ENCODE results near the gene LZTR1. TPM values are rescaled to one million over a fixed set of nuclear protein-coding genes. Genes with fewer than 3 reads are reported as not detected.

Gene LZTR1
- polyA plus RNA-seq, 4 donors, result 22.7 to 38.0 (median 28.7) TPM

DNA sequence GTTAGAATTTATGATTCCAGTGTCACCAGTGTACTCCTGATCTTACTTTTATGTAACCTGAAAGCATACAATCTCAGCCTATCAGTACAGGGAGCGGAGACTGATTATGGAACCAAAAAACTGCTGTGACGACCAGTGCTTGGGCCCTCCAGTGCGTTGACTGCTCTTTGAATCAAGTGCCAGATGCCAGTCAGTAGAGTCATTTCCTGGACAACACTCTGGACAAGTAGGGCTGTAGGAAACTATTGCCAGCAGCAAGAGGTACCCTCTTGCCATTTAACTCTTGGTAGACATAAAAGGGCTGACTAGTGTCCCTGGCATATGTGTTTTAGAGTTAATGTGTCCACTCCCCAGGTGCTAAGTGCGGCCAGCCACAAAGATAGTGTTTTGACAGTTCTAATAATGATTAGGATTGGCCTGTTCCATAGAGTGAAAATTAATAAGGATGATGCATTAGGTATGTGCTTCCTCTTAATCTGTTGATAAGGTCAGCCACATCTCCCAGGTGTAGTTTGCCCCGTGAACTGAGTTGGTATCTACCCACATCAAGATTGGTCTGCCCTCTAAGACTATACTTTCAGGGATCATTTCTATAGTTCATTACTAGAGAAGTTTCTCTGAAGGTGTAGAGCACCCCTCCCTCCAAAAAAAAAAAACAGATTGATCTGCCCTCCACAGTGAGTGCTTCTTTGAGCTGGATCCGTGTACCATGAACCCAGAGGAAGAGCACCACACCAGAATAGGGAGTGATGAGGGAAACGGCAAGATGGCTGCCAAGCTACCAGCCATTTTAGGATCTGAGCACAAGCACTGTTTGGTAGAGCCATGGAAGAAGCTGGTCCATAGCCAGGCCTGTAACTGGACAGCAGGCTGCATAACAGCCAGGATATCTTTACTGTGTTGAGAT is 35.8 kb upstream of the LZTR1 start:
- H3K4me1 ChIP-seq (ENCODE audit: control insufficient read depth in 3 of 3, insufficient read depth in 2 of 3, low read depth in 1 of 3, low read length in 2 of 3), result peaks cover 6 to 56% (median 12%) of the 10 kb centered on the region in 3 donors
- peak overlapping the region in 1 of 3 donors; percentile 53 for H3K27ac ChIP-seq (ENCODE audit: low read depth in 1 of 3, low read length in 2 of 3)
- FAIRE-seq (no peak), DNase-seq (no peak)
- 49 to 75% (median 69%) methylated on average over 7 of the region's 7 CpGs for WGBS, 3 donors
- H3K36me3 ChIP-seq (ENCODE audit: control insufficient read depth in 3 of 3, insufficient read depth in 2 of 3, low read depth in 1 of 3, low read length in 3 of 3), result peaks cover 2 to 44% (median 8%) of the 10 kb centered on the region in 3 donors
- H3K4me3 ChIP-seq (ENCODE audit: low read depth in 1 of 3, low read length in 3 of 3), result no peak overlapping the region
- no peaks in the 10 kb centered on the region for H3K9me3 ChIP-seq (ENCODE audit: control insufficient read depth in 2 of 2, insufficient read depth in 1 of 2, low read depth in 1 of 2, low read length in 1 of 2)
- H3K27me3 ChIP-seq (ENCODE audit: control insufficient read depth in 3 of 3, insufficient read depth in 3 of 3, low read length in 3 of 3), result no peaks in the 10 kb centered on the region

DNA sequence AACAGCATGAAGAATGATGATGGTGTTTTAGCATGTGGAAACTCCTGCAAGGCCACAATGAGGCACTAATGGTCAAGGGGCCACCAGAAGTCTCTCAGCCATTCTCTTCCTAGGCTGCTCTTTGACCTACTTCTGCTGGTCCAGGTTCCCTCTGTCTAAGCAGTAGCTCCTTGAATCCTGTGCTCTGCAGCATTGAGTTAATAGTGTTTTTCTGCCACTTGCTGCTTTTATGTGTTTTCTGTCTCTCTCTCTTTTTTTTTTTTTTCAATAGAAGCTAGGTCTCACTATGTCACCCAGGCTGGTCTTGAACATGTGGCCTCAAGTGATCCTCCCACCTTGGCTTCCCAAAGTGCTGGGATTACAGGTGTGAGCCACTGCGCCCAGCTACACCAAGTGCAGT is 35.1 kb upstream of the LZTR1 start:
- no peak for FAIRE-seq
- H3K27ac ChIP-seq (ENCODE audit: low read depth in 1 of 3, low read length in 2 of 3), result no peak overlapping the region
- H3K9me3 ChIP-seq (ENCODE audit: control insufficient read depth in 2 of 2, insufficient read depth in 1 of 2, low read depth in 1 of 2, low read length in 1 of 2), result no peaks in the 10 kb centered on the region
- H3K4me1 ChIP-seq (ENCODE audit: control insufficient read depth in 3 of 3, insufficient read depth in 2 of 3, low read depth in 1 of 3, low read length in 2 of 3), result peaks cover 6 to 58% (median 12%) of the 10 kb centered on the region in 3 donors
- no peak for DNase-seq
- H3K4me3 ChIP-seq (ENCODE audit: low read depth in 1 of 3, low read length in 3 of 3), result no peak overlapping the region
- H3K36me3 ChIP-seq (ENCODE audit: control insufficient read depth in 3 of 3, insufficient read depth in 2 of 3, low read depth in 1 of 3, low read length in 3 of 3), result peaks cover 4 to 45% (median 9%) of the 10 kb centered on the region in 3 donors
- WGBS, 3 donors, result 92 to 95% (median 95%) methylated on average over 1 of the region's 1 CpG
- no peaks in the 10 kb centered on the region for H3K27me3 ChIP-seq (ENCODE audit: control insufficient read depth in 3 of 3, insufficient read depth in 3 of 3, low read length in 3 of 3)

DNA sequence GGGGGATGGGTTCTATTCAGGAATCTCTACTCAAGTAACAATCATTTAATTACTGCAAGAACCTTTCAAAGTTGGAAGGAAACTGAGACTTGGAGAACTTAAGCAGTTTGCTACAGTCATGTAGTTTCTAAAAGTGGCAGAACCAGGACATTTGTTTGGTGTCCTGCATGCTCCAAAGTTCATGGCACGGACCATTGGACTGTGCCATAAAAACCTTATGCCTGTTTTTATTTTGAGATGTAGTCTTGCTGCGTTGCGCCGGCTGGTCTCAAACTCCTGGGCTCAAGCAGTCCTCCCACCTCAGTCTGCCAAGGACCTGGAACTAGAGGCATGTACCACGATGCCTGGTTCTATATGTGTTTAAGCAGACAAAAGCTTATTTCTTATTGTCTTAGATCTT is 33.6 kb upstream of the LZTR1 start:
- H3K9me3 ChIP-seq (ENCODE audit: control insufficient read depth in 2 of 2, insufficient read depth in 1 of 2, low read depth in 1 of 2, low read length in 1 of 2), result no peaks in the 10 kb centered on the region
- WGBS, 3 donors, result 20 to 58% (median 44%) methylated on average over 5 of the region's 5 CpGs
- H3K27ac ChIP-seq (ENCODE audit: low read depth in 1 of 3, low read length in 2 of 3), result peak overlapping the region in 2 of 3 donors; percentile 37 to 66
- peaks cover 4 to 53% (median 14%) of the 10 kb centered on the region in 3 donors for H3K36me3 ChIP-seq (ENCODE audit: control insufficient read depth in 3 of 3, insufficient read depth in 2 of 3, low read depth in 1 of 3, low read length in 3 of 3)
- peaks cover 6 to 73% (median 14%) of the 10 kb centered on the region in 3 donors for H3K4me1 ChIP-seq (ENCODE audit: control insufficient read depth in 3 of 3, insufficient read depth in 2 of 3, low read depth in 1 of 3, low read length in 2 of 3)
- H3K4me3 ChIP-seq (ENCODE audit: low read depth in 1 of 3, low read length in 3 of 3), result no peak overlapping the region
- DNase-seq (peak; percentile 78 to 85), FAIRE-seq (no peak)
- no peaks in the 10 kb centered on the region for H3K27me3 ChIP-seq (ENCODE audit: control insufficient read depth in 3 of 3, insufficient read depth in 3 of 3, low read length in 3 of 3)

DNA sequence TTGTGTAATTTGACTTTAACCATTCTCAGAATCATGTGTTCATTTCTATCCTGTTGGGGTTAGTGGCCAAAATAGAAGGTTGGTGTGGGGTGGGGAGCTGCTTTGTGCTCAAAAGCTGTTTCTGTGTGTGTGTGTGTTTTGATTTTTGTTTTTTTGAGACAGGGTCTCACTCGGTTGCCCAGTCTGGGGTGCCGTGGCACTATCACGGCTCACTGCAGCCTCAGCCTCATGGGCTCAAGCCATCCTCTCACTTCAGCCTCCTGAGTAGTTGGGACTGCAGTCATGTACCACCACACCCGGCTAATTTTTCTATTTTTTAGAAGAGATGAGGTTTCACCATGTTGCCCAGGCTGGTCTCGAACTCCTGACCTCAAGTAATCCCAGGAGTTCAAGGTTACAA is 33.1 kb upstream of the LZTR1 start:
- WGBS, 3 donors, result 83 to 89% (median 86%) methylated on average over 5 of the region's 5 CpGs
- no peak overlapping the region for H3K4me3 ChIP-seq (ENCODE audit: low read depth in 1 of 3, low read length in 3 of 3)
- peaks cover 6 to 78% (median 14%) of the 10 kb centered on the region in 3 donors for H3K4me1 ChIP-seq (ENCODE audit: control insufficient read depth in 3 of 3, insufficient read depth in 2 of 3, low read depth in 1 of 3, low read length in 2 of 3)
- no peaks in the 10 kb centered on the region for H3K27me3 ChIP-seq (ENCODE audit: control insufficient read depth in 3 of 3, insufficient read depth in 3 of 3, low read length in 3 of 3)
- peak overlapping the region in 2 of 3 donors; percentile 2 to 66 for H3K27ac ChIP-seq (ENCODE audit: low read depth in 1 of 3, low read length in 2 of 3)
- H3K9me3 ChIP-seq (ENCODE audit: control insufficient read depth in 2 of 2, insufficient read depth in 1 of 2, low read depth in 1 of 2, low read length in 1 of 2), result no peaks in the 10 kb centered on the region
- H3K36me3 ChIP-seq (ENCODE audit: control insufficient read depth in 3 of 3, insufficient read depth in 2 of 3, low read depth in 1 of 3, low read length in 3 of 3), result peaks cover 7 to 55% (median 17%) of the 10 kb centered on the region in 3 donors
- FAIRE-seq (no peak), DNase-seq (no peak)

DNA sequence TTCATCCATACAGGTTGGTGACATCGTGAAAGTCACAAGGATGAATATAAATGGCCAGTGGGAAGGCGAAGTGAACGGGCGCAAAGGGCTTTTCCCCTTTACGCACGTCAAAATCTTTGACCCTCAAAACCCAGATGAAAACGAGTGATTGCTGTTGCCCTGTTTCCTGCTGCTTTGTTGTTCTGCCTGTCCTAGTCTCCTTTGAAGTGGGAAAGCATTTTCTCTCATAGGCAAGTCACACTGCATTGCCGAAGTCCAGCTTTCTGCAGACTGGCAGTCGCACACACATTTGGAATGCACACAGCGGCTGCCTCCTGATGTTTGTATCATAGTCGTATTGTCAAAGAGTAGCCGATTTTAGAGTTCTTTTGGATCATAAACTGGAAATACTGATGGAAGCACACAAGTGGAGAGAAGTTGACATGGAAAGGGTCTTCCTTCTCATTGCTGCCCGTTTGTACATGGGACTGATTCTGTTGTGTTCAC is 32.4 kb upstream of the LZTR1 start:
- H3K36me3 ChIP-seq (ENCODE audit: control insufficient read depth in 3 of 3, insufficient read depth in 2 of 3, low read depth in 1 of 3, low read length in 3 of 3), result peaks cover 7 to 60% (median 17%) of the 10 kb centered on the region in 3 donors
- WGBS, 3 donors, result 64 to 77% (median 75%) methylated on average over 13 of the region's 13 CpGs
- no peaks in the 10 kb centered on the region for H3K9me3 ChIP-seq (ENCODE audit: control insufficient read depth in 2 of 2, insufficient read depth in 1 of 2, low read depth in 1 of 2, low read length in 1 of 2)
- no peak for FAIRE-seq
- DNase-seq, result peak in 1 of 2 donors; percentile 29
- H3K27ac ChIP-seq (ENCODE audit: low read depth in 1 of 3, low read length in 2 of 3), result peak overlapping the region; percentile 24 to 81 (median 45)
- H3K27me3 ChIP-seq (ENCODE audit: control insufficient read depth in 3 of 3, insufficient read depth in 3 of 3, low read length in 3 of 3), result no peaks in the 10 kb centered on the region
- no peak overlapping the region for H3K4me3 ChIP-seq (ENCODE audit: low read depth in 1 of 3, low read length in 3 of 3)
- peaks cover 6 to 86% (median 14%) of the 10 kb centered on the region in 3 donors for H3K4me1 ChIP-seq (ENCODE audit: control insufficient read depth in 3 of 3, insufficient read depth in 2 of 3, low read depth in 1 of 3, low read length in 2 of 3)

DNA sequence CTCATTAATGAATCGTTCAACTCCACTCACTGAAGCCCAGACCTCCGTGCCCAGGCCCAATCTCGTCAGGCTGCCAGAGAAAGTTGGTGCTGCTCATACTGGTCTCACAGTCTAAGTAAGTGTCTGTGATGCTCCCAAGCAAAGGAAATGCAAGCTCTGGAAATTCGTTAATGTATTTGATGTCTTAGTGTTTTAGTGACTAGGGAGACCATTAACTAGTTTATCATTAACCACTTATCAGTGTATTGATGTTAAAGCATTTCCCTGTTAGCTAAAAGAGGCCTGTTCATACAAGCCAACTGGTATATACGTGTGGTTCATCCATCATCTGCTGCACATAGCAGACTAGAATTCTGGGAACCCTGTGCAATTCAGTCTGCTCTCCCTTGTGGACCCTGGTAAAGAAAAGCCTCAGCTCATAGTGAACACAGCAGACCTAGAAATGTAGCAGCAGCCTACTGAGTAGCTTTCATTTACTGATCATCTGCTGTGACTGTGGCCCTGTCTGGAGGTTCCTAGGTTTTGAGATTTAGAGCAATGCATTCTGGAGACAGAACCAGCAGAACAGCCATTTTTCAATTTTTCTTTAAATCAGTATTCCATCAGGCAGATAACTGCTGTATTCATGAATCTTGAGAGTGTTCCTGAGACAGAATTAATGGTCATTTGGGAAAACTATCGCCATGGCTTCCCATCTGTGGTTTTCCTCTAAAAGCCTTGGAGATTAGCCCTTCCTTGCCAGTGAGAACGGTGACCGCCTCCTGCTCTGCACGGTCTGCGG is 30.8 kb upstream of the LZTR1 start:
- no peak for FAIRE-seq
- H3K4me3 ChIP-seq (ENCODE audit: low read depth in 1 of 3, low read length in 3 of 3), result no peak overlapping the region
- peak overlapping the region; percentile 79 to 90 (median 81) for H3K27ac ChIP-seq (ENCODE audit: low read depth in 1 of 3, low read length in 2 of 3)
- no peaks in the 10 kb centered on the region for H3K27me3 ChIP-seq (ENCODE audit: control insufficient read depth in 3 of 3, insufficient read depth in 3 of 3, low read length in 3 of 3)
- H3K4me1 ChIP-seq (ENCODE audit: control insufficient read depth in 3 of 3, insufficient read depth in 2 of 3, low read depth in 1 of 3, low read length in 2 of 3), result peaks cover 8 to 91% (median 10%) of the 10 kb centered on the region in 3 donors
- 21 to 68% (median 45%) methylated on average over 10 of the region's 10 CpGs for WGBS, 3 donors
- no peaks in the 10 kb centered on the region for H3K9me3 ChIP-seq (ENCODE audit: control insufficient read depth in 2 of 2, insufficient read depth in 1 of 2, low read depth in 1 of 2, low read length in 1 of 2)
- DNase-seq, result peak; percentile 83
- peaks cover 7 to 64% (median 17%) of the 10 kb centered on the region in 3 donors for H3K36me3 ChIP-seq (ENCODE audit: control insufficient read depth in 3 of 3, insufficient read depth in 2 of 3, low read depth in 1 of 3, low read length in 3 of 3)

DNA sequence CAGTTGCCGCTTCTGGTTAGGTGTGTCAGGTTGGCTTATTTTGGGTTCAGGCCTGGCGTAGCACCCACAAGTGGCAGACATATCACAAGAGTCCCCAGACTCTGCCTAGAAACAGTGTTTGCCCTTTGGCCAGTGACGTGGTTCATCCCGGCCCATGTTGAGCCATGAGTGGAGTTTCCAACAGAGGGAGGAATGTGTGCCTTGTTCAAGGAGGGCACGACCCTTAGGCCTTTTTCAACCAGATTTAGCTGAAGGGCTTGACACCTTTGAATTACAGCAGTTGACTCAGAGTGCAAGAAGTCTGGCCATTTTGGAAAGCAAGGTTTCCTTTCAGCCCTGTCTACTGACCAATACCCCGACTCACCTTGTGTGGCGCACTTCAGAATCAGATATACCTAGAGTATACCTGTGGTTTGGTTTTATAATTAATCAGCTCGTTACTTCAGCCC is 30.1 kb upstream of the LZTR1 start:
- FAIRE-seq (no peak), DNase-seq (peak; percentile 86 to 89)
- no peaks in the 10 kb centered on the region for H3K9me3 ChIP-seq (ENCODE audit: control insufficient read depth in 2 of 2, insufficient read depth in 1 of 2, low read depth in 1 of 2, low read length in 1 of 2)
- H3K4me1 ChIP-seq (ENCODE audit: control insufficient read depth in 3 of 3, insufficient read depth in 2 of 3, low read depth in 1 of 3, low read length in 2 of 3), result peaks cover 6 to 90% (median 8%) of the 10 kb centered on the region in 3 donors
- peak overlapping the region; percentile 79 to 90 (median 81) for H3K27ac ChIP-seq (ENCODE audit: low read depth in 1 of 3, low read length in 2 of 3)
- WGBS, 3 donors, result 24 to 66% (median 41%) methylated on average over 8 of the region's 8 CpGs
- H3K4me3 ChIP-seq (ENCODE audit: low read depth in 1 of 3, low read length in 3 of 3), result no peak overlapping the region
- no peaks in the 10 kb centered on the region for H3K27me3 ChIP-seq (ENCODE audit: control insufficient read depth in 3 of 3, insufficient read depth in 3 of 3, low read length in 3 of 3)
- H3K36me3 ChIP-seq (ENCODE audit: control insufficient read depth in 3 of 3, insufficient read depth in 2 of 3, low read depth in 1 of 3, low read length in 3 of 3), result peaks cover 7 to 59% (median 17%) of the 10 kb centered on the region in 3 donors
